T1000 (cell line): ENCODE measurements around the gene PIK3CB.
"Not testable (repeated sequence)": the region's sequence is repeated elsewhere in the genome, so short reads cannot be mapped to it uniquely, and the experiment has no call there.

Experiments used
- DNase-seq: peaks from one replicate; lab custom pipeline; 2025; ENCODE audit warnings: mixed read lengths; lab: John Stamatoyannopoulos, UW

The PIK3CB gene

GRCh38 chr3:138803006-138803653 lies 31.6 kb downstream of the PIK3CB start:
- DNase-seq = no peak

GRCh38 chr3:138802223-138802622 lies 32.5 kb downstream of the PIK3CB start:
- DNase-seq = not testable (repeated sequence)

GRCh38 chr3:138801792-138802191 lies 32.9 kb downstream of the PIK3CB start:
- DNase-seq = no peak

GRCh38 chr3:138800248-138800647 lies 34.5 kb downstream of the PIK3CB start:
- DNase-seq = no peak

- no peak for DNase-seq
Measured at GRCh38 chr3:138799822-138800221, 34.9 kb downstream of the PIK3CB start.

GRCh38 chr3:138797508-138798038 lies 37.2 kb downstream of the PIK3CB start:
- no peak for DNase-seq

- DNase-seq = no peak
Measured at GRCh38 chr3:138796761-138797160, 38.0 kb downstream of the PIK3CB start.

- DNase-seq = no peak
Measured at GRCh38 chr3:138786788-138787271, 47.9 kb downstream of the PIK3CB start.

- no peak for DNase-seq
Measured at GRCh38 chr3:138785951-138786350, 48.8 kb downstream of the PIK3CB start.

- DNase-seq = not testable (repeated sequence)
Measured at GRCh38 chr3:138785362-138785857, 49.3 kb downstream of the PIK3CB start.

- DNase-seq = no peak
Measured at GRCh38 chr3:138782755-138783154, 52.0 kb downstream of the PIK3CB start.

- DNase-seq = no peak
Measured at GRCh38 chr3:138781012-138781470, 53.7 kb downstream of the PIK3CB start.

GRCh38 chr3:138778643-138779042 lies 56.1 kb downstream of the PIK3CB start:
- DNase-seq = no peak

GRCh38 chr3:138776961-138777360 lies 57.8 kb downstream of the PIK3CB start:
- DNase-seq = no peak

GRCh38 chr3:138775254-138775595 lies 59.5 kb downstream of the PIK3CB start:
- no peak for DNase-seq

GRCh38 chr3:138774529-138775253 lies 60.0 kb downstream of the PIK3CB start:
- peak; percentile 64 for DNase-seq

GRCh38 chr3:138771585-138771984 lies 63.1 kb downstream of the PIK3CB start:
- no peak for DNase-seq

- no peak for DNase-seq
Measured at GRCh38 chr3:138769616-138770015, 65.1 kb downstream of the PIK3CB start.

GRCh38 chr3:138768946-138769345 lies 65.8 kb downstream of the PIK3CB start:
- no peak for DNase-seq

- DNase-seq = no peak
Measured at GRCh38 chr3:138768125-138768524, 66.6 kb downstream of the PIK3CB start.

- no peak for DNase-seq
Measured at GRCh38 chr3:138767498-138768104, 67.1 kb downstream of the PIK3CB start.

- DNase-seq = no peak
Measured at GRCh38 chr3:138761002-138761401, 73.7 kb downstream of the PIK3CB start.

- no peak for DNase-seq
Measured at GRCh38 chr3:138748190-138748589, 86.5 kb downstream of the PIK3CB start.
